HCT116 (cell line): ENCODE measurements around the gene AXL. TPM values are rescaled to one million over a fixed set of nuclear protein-coding genes. Genes with fewer than 3 reads are reported as not detected.

Source experiments
- ATAC-seq: fragments of 200-7000 bp; cut with Tn5 transposase; 2 replicates; pipeline ENCODE4 v1.9.1; 2020; ENCODE audit warnings: mild to moderate bottlenecking, moderate library complexity
- BruUV-seq: library from RNA; stranded (reverse); fragments of 400-500 nt; replicated peaks from 2 replicates; lab custom pipeline; 2021; lab: Mats Ljungman, UMichigan
- CTCF ChIA-PET: fragments of 300-600 bp; sonication (Branson Sonifier 250); formaldehyde crosslinking; loops from one replicate; lab custom pipeline; 2021; ENCODE audit warnings: antibody characterized with exemption; lab: Charles Lee
- POLR2A ChIA-PET: fragments of 300-600, 350-600 bp; sonication (Branson Sonifier 250); formaldehyde crosslinking; loops from one replicate; lab custom pipeline; 2021; ENCODE audit warnings: antibody characterized with exemption; lab: Charles Lee
- RAD21 ChIA-PET, 2 experiments: fragments of 300-600 bp; sonication (Branson Sonifier 250); formaldehyde crosslinking; loops; one replicate each; lab custom pipeline; 2023; ENCODE audit warnings: low total read pairs in 2 of 2; ENCODE audit not compliant: uncharacterized antibody in 2 of 2, unreplicated experiment in 2 of 2, low non-redundant PET in 1 of 2; lab: Charles Lee
- DNase-seq: peaks from one replicate; pipeline ENCODE4 v3.0.0-alpha.2; 2010; ENCODE audit warnings: low read depth, low spot score
- H2AFZ ChIP-seq: fragments of 200-600 bp; shearing (Covaris generic), sonication (generic); 2 replicates; pipeline ENCODE4 v1.6.1; 2017; ENCODE audit warnings: low read depth, mixed run types, mixed read lengths, antibody characterized with exemption, low read length; ENCODE audit not compliant: poor library complexity, severe bottlenecking
- H3K27ac ChIP-seq: 2 replicates; pipeline ENCODE4 v1.5.1; 2012; ENCODE audit warnings: low read depth, low read length
- H3K27me3 ChIP-seq: fragments of 200-600 bp; sonication (generic); 2 replicates; pipeline ENCODE4 v1.6.1; 2016; ENCODE audit warnings: mixed run types, low read length, mixed read lengths; ENCODE audit not compliant: insufficient read depth
- H3K36me3 ChIP-seq, 2 experiments: fragments of 200-500 bp in 1 of 2; fragments of 200-600 bp in 1 of 2; sonication (Bioruptor generic) in 1 of 2; sonication (generic) in 1 of 2; 2 replicates each; pipeline versions ENCODE4 v1.5.1 to v1.6.1; 2014 to 2016; ENCODE audit warnings: low read length in 2 of 2, inconsistent platforms in 1 of 2, mixed read lengths in 1 of 2, mixed run types in 1 of 2; ENCODE audit not compliant: insufficient read depth in 2 of 2, control insufficient read depth in 1 of 2
- H3K4me1 ChIP-seq, 2 experiments: fragments of 200-600 bp in 1 of 2; sonication (generic) in 1 of 2; 2 replicates each; pipeline versions ENCODE4 v1.5.1 to v1.6.1; 2012 to 2017; ENCODE audit warnings: low read length in 2 of 2, inconsistent platforms in 1 of 2, mild to moderate bottlenecking in 1 of 2, mixed read lengths in 1 of 2, mixed run types in 1 of 2, moderate library complexity in 1 of 2; ENCODE audit not compliant: insufficient read depth in 2 of 2, control insufficient read depth in 1 of 2
- H3K4me2 ChIP-seq: fragments of 200-600 bp; sonication (generic); 2 replicates; pipeline ENCODE4 v1.6.1; 2017; ENCODE audit warnings: mixed run types, low read length, mixed read lengths
- H3K4me3 ChIP-seq, 2 experiments: fragments of 200-600 bp in 1 of 2; sonication (generic) in 1 of 2; replicated peaks in 1 of 2; 2 replicates each; pipeline ENCODE4 v1.5.1; 2011 to 2016; ENCODE audit warnings: low read length in 2 of 2, control low read depth in 1 of 2, low read depth in 1 of 2, mild to moderate bottlenecking in 1 of 2, mixed read lengths in 1 of 2, mixed run types in 1 of 2
- H3K79me2 ChIP-seq: fragments of 200-600 bp; sonication (generic); 2 replicates; pipeline ENCODE4 v1.6.1; 2017; ENCODE audit warnings: mild to moderate bottlenecking, mixed run types, low read length, moderate library complexity, mixed read lengths; ENCODE audit not compliant: insufficient read depth
- H3K9ac ChIP-seq: fragments of 200-600 bp; sonication (generic); 2 replicates; pipeline ENCODE4 v1.6.1; 2016; ENCODE audit warnings: low read length, mixed read lengths
- H3K9me2 ChIP-seq: fragments of 200-600 bp; sonication (generic), shearing (Covaris generic); 2 replicates; pipeline ENCODE4 v1.6.1; 2017; ENCODE audit warnings: mixed run types, mild to moderate bottlenecking, moderate library complexity; ENCODE audit not compliant: insufficient read depth
- H3K9me3 ChIP-seq, 2 experiments: fragments of 200-500 bp in 1 of 2; fragments of 200-600 bp in 1 of 2; sonication (Bioruptor generic) in 1 of 2; sonication (generic) in 1 of 2; 2 replicates each; pipeline ENCODE4 v1.6.1; 2014 to 2017; ENCODE audit warnings: low read length in 2 of 2, mixed read lengths in 2 of 2, inconsistent platforms in 1 of 2, low read depth in 1 of 2, mild to moderate bottlenecking in 1 of 2, mixed run types in 1 of 2, moderate library complexity in 1 of 2; ENCODE audit not compliant: control insufficient read depth in 1 of 2, insufficient read depth in 1 of 2
- H4K20me1 ChIP-seq: fragments of 200-600 bp; sonication (generic), shearing (Covaris generic); 2 replicates; pipeline ENCODE4 v1.6.1; 2017; ENCODE audit warnings: mixed run types, mild to moderate bottlenecking, moderate library complexity; ENCODE audit not compliant: insufficient read depth
- EGR1 ChIP-seq: IDR thresholded peaks from 2 replicates; pipeline ENCODE4 v1.6.1; 2012; ENCODE audit warnings: low read depth
- ELF1 ChIP-seq: IDR thresholded peaks from 2 replicates; pipeline ENCODE4 v1.6.1; 2012; ENCODE audit warnings: low read depth, borderline replicate concordance
- EZH2 ChIP-seq: fragments of 200-600 bp; sonication (generic); IDR thresholded peaks from 2 replicates; pipeline ENCODE4 v1.6.1; 2017; ENCODE audit warnings: antibody characterized with exemption, mixed run types
- EZH2phosphoT487 ChIP-seq: fragments of 200-600 bp; IDR thresholded peaks from 2 replicates; pipeline ENCODE4 v1.6.1; 2018; ENCODE audit warnings: antibody characterized with exemption, borderline replicate concordance
- FOSL1 ChIP-seq: IDR thresholded peaks from 2 replicates; pipeline ENCODE4 v1.6.1; 2012; ENCODE audit warnings: low read depth
- JUND ChIP-seq: IDR thresholded peaks from 2 replicates; pipeline ENCODE4 v1.6.1; 2012
- RAD21 ChIP-seq: IDR thresholded peaks from 2 replicates; pipeline ENCODE4 v1.6.1; 2012; ENCODE audit warnings: low read depth, mild to moderate bottlenecking
- REST ChIP-seq: IDR thresholded peaks from 2 replicates; pipeline ENCODE4 v1.6.1; 2012; ENCODE audit warnings: low read depth
- SIN3A ChIP-seq: IDR thresholded peaks from 2 replicates; pipeline ENCODE4 v1.6.1; 2012; ENCODE audit warnings: low read depth
- TCF7L2 ChIP-seq: IDR thresholded peaks from 2 replicates; pipeline ENCODE4 v1.7.0; 2011; ENCODE audit warnings: borderline replicate concordance, inconsistent platforms; ENCODE audit not compliant: insufficient read depth, insufficient read length; ENCODE audit errors: extremely low read depth
- ZFX ChIP-seq: fragments of 450-650 bp; IDR thresholded peaks from 2 replicates; pipeline ENCODE4 v1.6.1; 2017
- ZNF274 ChIP-seq: fragments of 200-500 bp; sonication (Bioruptor generic); IDR thresholded peaks from 2 replicates; pipeline ENCODE4 v1.6.1; 2014; ENCODE audit warnings: mild to moderate bottlenecking, low read depth, low read length, inconsistent platforms
- intact Hi-C: fragments of 100-400 bp; cut with micrococcal nuclease; formaldehyde crosslinking; loops from 2 replicates; pipeline ENCODE4 v1.10.0; 2022
- total RNA-seq: library from RNA; stranded (reverse); gene quantifications from one replicate; pipeline ENCODE4 v1.2.1, GENCODE V29; 2021; ENCODE audit not compliant: unreplicated experiment
- TF ChIP-seq, protein P1 (sequence below): IDR thresholded peaks from 2 replicates; pipeline ENCODE4 v1.6.1; 2012

Gene AXL
- total RNA-seq, 1 experiment from 2014 or later: 47.4 TPM

DNA sequence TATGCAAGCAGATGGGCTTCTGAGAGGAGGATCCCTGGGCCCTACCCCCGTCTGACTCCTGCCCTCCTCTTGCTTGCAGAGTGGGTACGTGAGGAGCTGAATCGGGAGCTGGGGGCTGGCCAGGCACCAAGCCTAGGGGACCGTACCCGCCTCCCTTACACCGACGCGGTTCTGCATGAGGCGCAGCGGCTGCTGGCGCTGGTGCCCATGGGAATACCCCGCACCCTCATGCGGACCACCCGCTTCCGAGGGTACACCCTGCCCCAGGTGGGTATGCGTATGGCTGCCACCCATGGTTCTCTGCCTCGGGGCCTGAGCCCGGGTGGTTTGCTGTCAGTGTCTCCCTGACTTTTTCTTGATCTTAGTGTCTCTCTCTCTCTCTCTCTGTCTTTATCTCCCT is 15.7 kb upstream of the AXL start:
- intact Hi-C loops: no loop called here
- Histone ChIP-seq H3K36me3 (peaks cover 3 to 13% of the 10 kb centered on the region in 2 experiments; a peak in 3 of 4 replicates), H3K4me3 (no peak overlapping the region), H3K4me2 (no peak overlapping the region), H3K27ac (no peak overlapping the region), H3K9ac (no peak overlapping the region), H3K27me3 (no peaks in the 10 kb centered on the region), H2AFZ (no peak overlapping the region), H3K4me1 (0 out of 4 replicates have a peak, but pooled peaks cover 0 to 3% of the 10 kb centered on the region in 2 experiments), H3K9me2 (no peaks in the 10 kb centered on the region), H4K20me1 (no peaks in the 10 kb centered on the region), H3K79me2 (no peaks in the 10 kb centered on the region), H3K9me3 (no peaks in the 10 kb centered on the region)
- ATAC-seq (no peak), DNase-seq (no peak)
- ChIA-PET RAD21 (interaction anchor here in 1 of 2 experiments (1.5 kb wide), 1 partner anchor 59 kb away, joined by 9 read pairs; no protein-coding TSS in a partner anchor), CTCF (interaction anchor here (1.2 to 5.2 kb wide), 6 partner anchors 11 to 105 kb away, joined by 3 to 70 read pairs (median 12); partner anchors contain the start of genes CYP2S1 and HNRNPUL1), POLR2A (interaction anchor here (1.6 to 1.9 kb wide), 2 partner anchors 10 to 60 kb away, joined by 6 to 22 read pairs; partner anchors contain the start of genes CYP2S1 and HNRNPUL1)
- no peak for TF ChIP-seq EGR1
- TF ChIP-seq ZFX: no peak
- no peak for TF ChIP-seq RAD21
- TF ChIP-seq TCF7L2: no peak
- TF ChIP-seq FOSL1: no peak
- no peak for TF ChIP-seq EZH2
- no peak for TF ChIP-seq ZNF274
- TF ChIP-seq JUND: no peak
- TF ChIP-seq, protein P1, sequence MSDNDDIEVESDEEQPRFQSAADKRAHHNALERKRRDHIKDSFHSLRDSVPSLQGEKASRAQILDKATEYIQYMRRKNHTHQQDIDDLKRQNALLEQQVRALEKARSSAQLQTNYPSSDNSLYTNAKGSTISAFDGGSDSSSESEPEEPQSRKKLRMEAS: no peak
- TF ChIP-seq SIN3A: no peak
- no peak for TF ChIP-seq EZH2phosphoT487
- no peak for TF ChIP-seq REST
- no peak for TF ChIP-seq ELF1
- BruUV-seq: no TSS peak
